CD8-positive, alpha-beta memory T cell (primary cell): ENCODE data around the gene CRTAC1. TPM values are rescaled to one million over a fixed set of nuclear protein-coding genes. Genes with fewer than 3 reads are reported as not detected.
A peak's percentile ranks its signal among the peaks of the same experiment; 100 is the strongest.

Experiments used
- CTCF ChIA-PET: fragments of 350-600 bp; sonication (Branson Sonifier 250); formaldehyde crosslinking; loops from one replicate; lab custom pipeline; 2021; ENCODE audit warnings: antibody characterized with exemption; lab: Charles Lee
- POLR2A ChIA-PET: fragments of 350-600 bp; sonication (Branson Sonifier 250); formaldehyde crosslinking; loops from one replicate; lab custom pipeline; 2021; ENCODE audit warnings: antibody characterized with exemption; lab: Charles Lee
- DNase-seq, 5 donors: peaks; one replicate each; pipeline versions ENCODE4 v3.0.0 to v3.0.0-alpha.2; 2020 to 2022; ENCODE audit warnings: mixed read lengths in 1 of 5
- H3K27ac ChIP-seq: one replicate; pipeline ENCODE4 v1.7.0; 2013; ENCODE audit warnings: low read depth, mild to moderate bottlenecking, low read length, moderate library complexity
- H3K27me3 ChIP-seq: 2 replicates; pipeline ENCODE4 v1.7.0; 2013; ENCODE audit warnings: low read length, mild to moderate bottlenecking; ENCODE audit not compliant: insufficient read depth, poor library complexity, severe bottlenecking
- H3K36me3 ChIP-seq: 2 replicates; pipeline ENCODE4 v1.7.0; 2013; ENCODE audit warnings: mild to moderate bottlenecking, low read length, moderate library complexity; ENCODE audit not compliant: insufficient read depth
- H3K4me1 ChIP-seq: 2 replicates; pipeline ENCODE4 v1.7.0; 2013; ENCODE audit warnings: mild to moderate bottlenecking, low read length, moderate library complexity; ENCODE audit not compliant: insufficient read depth
- H3K4me3 ChIP-seq: 2 replicates; pipeline ENCODE4 v1.7.0; 2013; ENCODE audit warnings: mild to moderate bottlenecking, low read length
- H3K9me3 ChIP-seq: 2 replicates; pipeline ENCODE4 v1.7.0; 2013; ENCODE audit warnings: mild to moderate bottlenecking, low read length
- H3K27ac Mint-ChIP-seq, 8 donors: one replicate each; pipeline ENCODE4 v1.8.0; 2020 to 2021; ENCODE audit warnings: mixed read lengths in 8 of 8, mild to moderate bottlenecking in 6 of 8, inconsistent platforms in 3 of 8, moderate library complexity in 3 of 8
- H3K27me3 Mint-ChIP-seq, 2 donors: one replicate each; pipeline ENCODE4 v1.8.0; 2020 to 2021; ENCODE audit warnings: mixed read lengths in 2 of 2, mild to moderate bottlenecking in 1 of 2, moderate library complexity in 1 of 2
- H3K36me3 Mint-ChIP-seq, 3 donors: one replicate each; pipeline ENCODE4 v1.8.0; 2020 to 2021; ENCODE audit warnings: mixed read lengths in 3 of 3, inconsistent platforms in 1 of 3, mild to moderate bottlenecking in 1 of 3
- H3K4me1 Mint-ChIP-seq, 3 donors: one replicate each; pipeline ENCODE4 v1.8.0; 2020 to 2021; ENCODE audit warnings: mixed read lengths in 3 of 3, inconsistent platforms in 1 of 3, mild to moderate bottlenecking in 1 of 3
- H3K4me3 Mint-ChIP-seq, 7 donors: one replicate each; pipeline ENCODE4 v1.8.0; 2020 to 2021; ENCODE audit warnings: mixed read lengths in 7 of 7, mild to moderate bottlenecking in 6 of 7, moderate library complexity in 4 of 7, inconsistent platforms in 2 of 7
- H3K9me3 Mint-ChIP-seq, 5 donors: one replicate each; pipeline ENCODE4 v1.8.0; 2020 to 2022; ENCODE audit warnings: mixed read lengths in 5 of 5, mild to moderate bottlenecking in 3 of 5, moderate library complexity in 2 of 5, inconsistent platforms in 1 of 5
- polyA plus RNA-seq: library from polyadenylated mRNA; unstranded; fragments of 300-500 nt; fragmentation: Illumina TruSeq; gene quantifications from one replicate; pipeline ENCODE4 v1.2.3, GENCODE V29; 2021
- total RNA-seq, 2 experiments: library from RNA; stranded (reverse); gene quantifications; one replicate each; pipeline ENCODE4 v1.2.3, GENCODE V29; 2021

The CRTAC1 gene
- total and polyA plus RNA-seq, 3 experiments from 2014 or later, result not detected

DNA sequence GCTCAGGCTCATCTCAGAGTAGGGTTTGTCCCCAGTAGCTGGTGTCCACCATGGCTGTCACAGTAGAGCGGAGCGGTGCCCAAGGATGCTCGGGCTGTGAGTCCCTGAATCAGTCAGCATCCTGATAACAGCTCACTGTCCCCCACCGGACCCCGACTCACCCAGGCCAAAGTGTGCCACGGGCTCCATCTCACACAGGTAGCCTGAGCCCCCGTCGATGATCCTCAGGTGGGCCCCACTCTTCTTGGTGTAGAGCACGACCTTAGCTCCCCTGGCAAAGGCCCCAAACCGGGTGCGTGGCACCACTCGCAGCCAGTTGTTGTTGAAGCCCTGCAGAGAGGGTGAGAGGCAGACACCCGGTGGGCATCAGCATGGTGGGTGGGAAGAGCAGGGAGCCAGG is 135.3 kb downstream of the CRTAC1 start:
- H3K36me3 Mint-ChIP-seq, result no peaks in the 10 kb centered on the region
- no peaks in the 10 kb centered on the region for H3K4me1 ChIP-seq
- H3K27ac Mint-ChIP-seq, result no peak overlapping the region
- H3K4me3 Mint-ChIP-seq, result no peak overlapping the region
- no peaks in the 10 kb centered on the region for H3K4me1 Mint-ChIP-seq
- H3K27ac ChIP-seq, result no peak overlapping the region
- H3K36me3 ChIP-seq, result no peaks in the 10 kb centered on the region
- no peaks in the 10 kb centered on the region for H3K9me3 Mint-ChIP-seq
- ChIA-PET CTCF (no interaction called here), POLR2A (no interaction called here)
- no peak overlapping the region for H3K4me3 ChIP-seq
- DNase-seq, result no peak
- H3K27me3 ChIP-seq, result no peaks in the 10 kb centered on the region
- H3K9me3 ChIP-seq, result no peaks in the 10 kb centered on the region
- peaks cover 12 to 26% of the 10 kb centered on the region in 2 donors for H3K27me3 Mint-ChIP-seq

DNA sequence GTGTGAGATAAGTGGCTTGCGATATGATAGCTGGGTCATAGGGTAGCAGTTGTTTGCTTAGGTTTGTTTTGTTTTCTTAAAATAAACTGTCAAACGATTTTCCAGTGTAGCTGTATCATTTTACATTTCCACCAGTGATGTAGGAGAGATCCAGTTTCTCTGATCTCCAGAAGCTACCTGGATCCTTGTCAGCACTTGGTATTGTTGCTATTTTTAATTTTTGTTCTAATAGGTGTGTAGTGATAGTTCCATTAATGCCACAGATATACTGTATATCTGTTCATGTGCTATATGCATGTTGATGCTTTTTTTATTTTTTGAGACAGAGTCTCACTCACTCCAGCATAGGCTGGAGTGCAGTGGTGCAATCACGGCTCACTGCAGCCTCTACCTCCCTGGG is 136.3 kb downstream of the CRTAC1 start:
- no peaks in the 10 kb centered on the region for H3K9me3 ChIP-seq
- CTCF ChIA-PET, result no interaction called here
- H3K4me1 ChIP-seq, result no peaks in the 10 kb centered on the region
- no peak overlapping the region for H3K4me3 ChIP-seq
- POLR2A ChIA-PET, result no interaction called here
- Mint-ChIP-seq H3K4me3 (no peak overlapping the region), H3K36me3 (no peaks in the 10 kb centered on the region), H3K4me1 (peaks cover 0 to 3% (median 0%) of the 10 kb centered on the region in 3 donors), H3K27ac (no peak overlapping the region), H3K9me3 (no peaks in the 10 kb centered on the region), H3K27me3 (peaks cover 12 to 26% of the 10 kb centered on the region in 2 donors)
- no peaks in the 10 kb centered on the region for H3K36me3 ChIP-seq
- no peak overlapping the region for H3K27ac ChIP-seq
- H3K27me3 ChIP-seq, result no peaks in the 10 kb centered on the region
- no peak for DNase-seq

DNA sequence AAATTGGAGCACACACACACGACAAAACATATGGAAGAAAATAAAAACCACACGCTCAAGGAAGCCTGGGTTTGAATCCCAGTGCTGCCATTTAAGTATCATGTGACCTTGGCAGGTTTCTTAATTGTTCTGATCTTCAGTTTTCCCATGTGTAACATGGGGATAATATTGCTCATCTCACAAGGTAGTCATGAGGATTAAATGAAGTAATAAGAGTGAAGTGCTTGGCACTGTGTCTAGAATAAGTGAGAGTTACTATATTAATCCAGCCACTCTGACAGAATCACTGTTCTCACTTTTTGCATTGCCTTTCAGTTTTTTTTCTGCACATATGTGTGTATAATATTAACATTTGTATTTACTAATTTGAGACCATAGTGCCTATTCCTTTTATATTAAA is 137.5 kb downstream of the CRTAC1 start:
- Mint-ChIP-seq H3K27me3 (peaks cover 12 to 30% of the 10 kb centered on the region in 2 donors), H3K4me3 (no peak overlapping the region), H3K27ac (no peak overlapping the region), H3K36me3 (no peaks in the 10 kb centered on the region), H3K9me3 (no peaks in the 10 kb centered on the region), H3K4me1 (peaks cover 0 to 3% (median 0%) of the 10 kb centered on the region in 3 donors)
- DNase-seq, result no peak
- POLR2A ChIA-PET, result no interaction called here
- Histone ChIP-seq H3K36me3 (no peaks in the 10 kb centered on the region), H3K4me1 (no peaks in the 10 kb centered on the region), H3K4me3 (no peak overlapping the region), H3K27me3 (no peaks in the 10 kb centered on the region), H3K9me3 (no peaks in the 10 kb centered on the region), H3K27ac (no peak overlapping the region)
- CTCF ChIA-PET, result interaction anchor here (1.0 kb wide), 1 partner anchor 22 kb away, joined by 3 read pairs; no protein-coding TSS in a partner anchor

DNA sequence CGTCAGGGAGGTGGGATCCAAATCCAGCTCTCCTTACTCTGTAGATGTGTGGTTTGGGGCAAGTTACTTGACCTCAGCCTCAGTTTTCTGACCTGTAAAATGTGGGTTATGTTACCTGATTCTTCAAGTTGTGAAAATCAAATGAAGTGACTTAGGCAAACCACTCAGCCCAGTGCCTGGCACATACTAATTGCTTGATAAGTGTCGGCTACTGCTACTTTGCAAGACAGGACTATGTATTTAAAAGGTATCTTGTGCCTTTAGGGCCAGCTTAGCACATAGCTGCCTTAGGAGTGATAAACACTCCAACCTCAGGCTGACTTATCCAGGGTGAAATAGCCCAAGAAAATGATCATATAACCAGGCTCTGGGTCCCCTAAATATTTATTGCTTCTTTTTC is 137.9 kb downstream of the CRTAC1 start:
- H3K4me1 Mint-ChIP-seq, result peaks cover 0 to 3% (median 0%) of the 10 kb centered on the region in 3 donors
- Histone ChIP-seq H3K27ac (no peak overlapping the region), H3K36me3 (no peaks in the 10 kb centered on the region), H3K27me3 (no peaks in the 10 kb centered on the region), H3K4me1 (no peaks in the 10 kb centered on the region), H3K9me3 (no peaks in the 10 kb centered on the region), H3K4me3 (no peak overlapping the region)
- H3K27ac Mint-ChIP-seq, result no peak overlapping the region
- no peak for DNase-seq
- no peak overlapping the region for H3K4me3 Mint-ChIP-seq
- ChIA-PET CTCF (interaction anchor here (1.0 kb wide), 1 partner anchor 22 kb away, joined by 3 read pairs; no protein-coding TSS in a partner anchor), POLR2A (no interaction called here)
- H3K27me3 Mint-ChIP-seq, result peaks cover 12 to 32% of the 10 kb centered on the region in 2 donors
- no peaks in the 10 kb centered on the region for H3K9me3 Mint-ChIP-seq
- no peaks in the 10 kb centered on the region for H3K36me3 Mint-ChIP-seq

DNA sequence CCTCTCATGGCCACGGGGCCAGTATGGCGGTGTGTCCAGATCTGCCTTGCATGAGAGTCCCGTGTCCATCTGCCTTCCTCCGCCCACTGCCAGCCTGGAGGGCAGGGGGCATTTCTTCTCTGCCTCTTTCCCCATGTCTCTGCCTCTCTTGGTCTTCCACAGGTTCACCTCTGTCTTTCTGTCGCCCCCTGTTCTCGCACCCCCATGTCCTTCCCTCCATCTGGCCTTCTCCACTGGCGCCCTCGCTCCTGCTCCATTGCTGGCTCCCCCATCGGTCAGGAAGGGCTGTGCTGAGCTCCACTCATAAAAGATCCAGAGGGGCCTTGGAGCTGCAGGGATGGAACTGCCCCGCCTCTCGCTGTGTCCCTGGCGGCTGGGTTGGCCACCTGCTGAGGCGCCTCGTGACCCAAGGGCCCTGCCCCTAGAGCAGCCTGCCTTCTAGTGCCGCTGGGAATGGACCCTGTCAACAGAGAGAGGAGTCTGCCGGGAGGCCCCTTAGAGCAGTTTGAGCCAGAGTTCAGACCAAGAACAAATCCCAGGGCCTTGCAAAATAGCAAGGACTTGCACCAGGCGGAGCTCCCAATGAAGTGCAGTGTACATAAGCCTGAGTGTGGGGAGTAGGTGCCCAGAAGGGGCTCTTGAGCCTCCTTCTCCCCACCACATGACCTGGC is 138.8 kb downstream of the CRTAC1 start:
- ChIA-PET POLR2A (no interaction called here), CTCF (no interaction called here)
- H3K36me3 Mint-ChIP-seq, result no peaks in the 10 kb centered on the region
- Histone ChIP-seq H3K27me3 (no peaks in the 10 kb centered on the region), H3K27ac (no peak overlapping the region), H3K36me3 (no peaks in the 10 kb centered on the region), H3K4me3 (no peak overlapping the region), H3K9me3 (no peaks in the 10 kb centered on the region), H3K4me1 (no peaks in the 10 kb centered on the region)
- no peak overlapping the region for H3K4me3 Mint-ChIP-seq
- peaks cover 12 to 32% of the 10 kb centered on the region in 2 donors for H3K27me3 Mint-ChIP-seq
- peaks cover 0 to 3% (median 0%) of the 10 kb centered on the region in 3 donors for H3K4me1 Mint-ChIP-seq
- no peak overlapping the region for H3K27ac Mint-ChIP-seq
- DNase-seq, result no peak
- H3K9me3 Mint-ChIP-seq, result no peaks in the 10 kb centered on the region

DNA sequence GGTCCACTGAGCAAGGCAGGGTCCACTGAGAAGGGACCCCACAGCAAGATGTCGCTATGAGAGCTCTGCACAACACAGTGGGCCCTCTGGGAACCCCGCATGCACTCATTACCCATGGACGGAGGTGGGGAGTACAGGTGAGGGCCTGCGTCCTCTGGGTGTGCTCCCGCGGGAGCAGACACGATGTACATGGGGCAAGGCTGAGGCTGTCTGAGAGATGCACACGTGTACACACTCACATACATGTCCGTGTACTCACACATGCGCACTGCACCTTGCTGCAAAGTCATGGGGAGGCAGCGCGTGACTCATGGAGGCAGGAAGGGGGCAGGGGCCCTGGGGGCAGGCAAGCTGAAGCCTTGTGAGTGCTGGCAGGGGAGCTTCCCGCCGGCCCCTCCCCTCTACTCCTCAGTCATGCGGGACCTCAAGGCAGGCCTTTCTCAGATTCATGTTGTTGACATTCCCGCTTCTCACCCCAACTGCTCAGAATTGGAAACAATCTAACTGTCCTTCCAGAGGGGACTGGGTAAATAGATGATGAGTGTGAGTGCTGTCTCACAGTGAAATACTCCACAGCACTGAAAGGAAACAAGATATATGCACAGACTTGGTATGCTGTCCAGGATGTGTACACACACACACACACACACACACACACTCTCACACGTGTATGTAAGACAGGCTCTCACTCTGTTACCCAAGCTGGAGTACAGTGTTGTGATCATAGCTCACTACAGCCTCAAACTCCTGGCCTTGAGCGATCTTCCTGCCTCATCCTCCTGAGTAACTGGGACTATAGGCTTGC is 140.8 kb downstream of the CRTAC1 start:
- H3K27me3 ChIP-seq, result no peaks in the 10 kb centered on the region
- H3K9me3 Mint-ChIP-seq, result no peaks in the 10 kb centered on the region
- peak overlapping the region in 1 of 8 donors; percentile 17 for H3K27ac Mint-ChIP-seq
- no peaks in the 10 kb centered on the region for H3K9me3 ChIP-seq
- ChIA-PET CTCF (interaction anchor here (1.0 kb wide), 1 partner anchor 155 kb away, joined by 3 read pairs; no protein-coding TSS in a partner anchor), POLR2A (no interaction called here)
- H3K4me3 Mint-ChIP-seq, result no peak overlapping the region
- H3K27me3 Mint-ChIP-seq, result peaks cover 3 to 22% of the 10 kb centered on the region in 2 donors
- H3K27ac ChIP-seq, result no peak overlapping the region
- no peaks in the 10 kb centered on the region for H3K36me3 ChIP-seq
- peaks cover 0 to 3% (median 0%) of the 10 kb centered on the region in 3 donors for H3K4me1 Mint-ChIP-seq
- no peak overlapping the region for H3K4me3 ChIP-seq
- H3K36me3 Mint-ChIP-seq, result no peaks in the 10 kb centered on the region
- no peak for DNase-seq
- H3K4me1 ChIP-seq, result no peaks in the 10 kb centered on the region

DNA sequence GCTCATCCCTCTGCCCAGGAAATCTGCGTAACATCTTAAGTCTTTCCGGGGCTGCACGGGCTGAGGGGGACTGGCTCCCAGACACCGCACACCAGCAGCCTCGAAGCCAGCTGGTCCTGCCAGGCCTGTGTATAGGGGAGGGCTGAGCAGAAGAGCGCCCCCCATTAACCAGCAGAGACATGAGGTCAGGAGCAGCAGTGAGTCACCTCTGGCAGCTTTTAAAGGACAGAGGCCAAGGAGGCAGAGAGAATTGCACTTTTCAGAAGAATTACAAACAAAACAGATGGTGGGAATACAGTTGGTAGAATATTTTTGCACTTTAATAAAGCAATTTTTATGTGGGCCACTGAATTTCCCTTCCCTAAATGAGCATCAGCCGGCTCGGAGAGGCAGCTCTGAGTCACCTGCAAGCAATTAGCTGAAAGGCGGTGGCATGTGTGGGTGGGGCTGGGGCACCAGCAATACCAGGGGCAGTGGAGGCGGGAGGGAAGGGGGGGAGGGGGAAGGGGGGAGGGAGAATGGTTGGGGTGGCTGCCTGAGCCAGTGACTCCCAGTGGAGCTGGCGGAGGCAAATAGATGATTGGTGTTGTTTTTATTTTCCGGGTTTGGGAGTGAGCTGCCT is 141.7 kb downstream of the CRTAC1 start:
- no peak overlapping the region for H3K27ac Mint-ChIP-seq
- H3K27me3 Mint-ChIP-seq, result peaks cover 3 to 18% of the 10 kb centered on the region in 2 donors
- Histone ChIP-seq H3K4me3 (no peak overlapping the region), H3K4me1 (no peaks in the 10 kb centered on the region), H3K9me3 (no peaks in the 10 kb centered on the region), H3K36me3 (no peaks in the 10 kb centered on the region), H3K27ac (no peak overlapping the region), H3K27me3 (no peaks in the 10 kb centered on the region)
- CTCF ChIA-PET, result no interaction called here
- no peaks in the 10 kb centered on the region for H3K9me3 Mint-ChIP-seq
- no peak for DNase-seq
- H3K4me1 Mint-ChIP-seq, result peaks cover 0 to 3% (median 0%) of the 10 kb centered on the region in 3 donors
- POLR2A ChIA-PET, result no interaction called here
- H3K36me3 Mint-ChIP-seq, result no peaks in the 10 kb centered on the region
- no peak overlapping the region for H3K4me3 Mint-ChIP-seq

DNA sequence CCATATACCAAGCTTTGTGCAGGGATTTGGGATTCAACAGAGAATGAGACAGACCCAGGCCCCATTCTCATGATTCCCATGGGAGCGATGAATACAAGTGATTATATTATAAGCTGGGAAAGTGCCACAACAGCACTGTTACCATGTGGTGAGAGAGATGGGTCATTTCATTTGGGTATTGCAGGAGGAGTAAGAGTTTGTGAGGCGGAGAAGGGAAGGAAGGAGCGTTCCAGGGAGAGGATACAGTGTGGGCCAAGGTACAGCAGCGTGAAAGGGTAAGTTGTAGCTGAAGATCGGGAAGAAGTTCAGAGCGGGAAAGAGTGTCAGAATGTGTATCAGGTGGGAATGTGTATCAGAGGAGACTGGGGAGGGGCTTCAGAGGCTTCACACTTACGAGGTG is 142.3 kb downstream of the CRTAC1 start:
- Mint-ChIP-seq H3K4me1 (peaks cover 0 to 3% (median 0%) of the 10 kb centered on the region in 3 donors), H3K4me3 (no peak overlapping the region), H3K36me3 (no peaks in the 10 kb centered on the region), H3K27me3 (peaks cover 3 to 15% of the 10 kb centered on the region in 2 donors), H3K9me3 (no peaks in the 10 kb centered on the region), H3K27ac (no peak overlapping the region)
- ChIA-PET CTCF (no interaction called here), POLR2A (no interaction called here)
- no peak overlapping the region for H3K27ac ChIP-seq
- H3K4me1 ChIP-seq, result no peaks in the 10 kb centered on the region
- H3K27me3 ChIP-seq, result no peaks in the 10 kb centered on the region
- no peak overlapping the region for H3K4me3 ChIP-seq
- H3K36me3 ChIP-seq, result no peaks in the 10 kb centered on the region
- DNase-seq, result no peak
- no peaks in the 10 kb centered on the region for H3K9me3 ChIP-seq
